ENCODE measurements around the gene PRR9. TPM values are rescaled to one million over a fixed set of nuclear protein-coding genes. Genes with fewer than 3 reads are reported as not detected.

The PRR9 gene
- total RNA-seq, 6 experiments from 2014 or later: not detected

DNA sequence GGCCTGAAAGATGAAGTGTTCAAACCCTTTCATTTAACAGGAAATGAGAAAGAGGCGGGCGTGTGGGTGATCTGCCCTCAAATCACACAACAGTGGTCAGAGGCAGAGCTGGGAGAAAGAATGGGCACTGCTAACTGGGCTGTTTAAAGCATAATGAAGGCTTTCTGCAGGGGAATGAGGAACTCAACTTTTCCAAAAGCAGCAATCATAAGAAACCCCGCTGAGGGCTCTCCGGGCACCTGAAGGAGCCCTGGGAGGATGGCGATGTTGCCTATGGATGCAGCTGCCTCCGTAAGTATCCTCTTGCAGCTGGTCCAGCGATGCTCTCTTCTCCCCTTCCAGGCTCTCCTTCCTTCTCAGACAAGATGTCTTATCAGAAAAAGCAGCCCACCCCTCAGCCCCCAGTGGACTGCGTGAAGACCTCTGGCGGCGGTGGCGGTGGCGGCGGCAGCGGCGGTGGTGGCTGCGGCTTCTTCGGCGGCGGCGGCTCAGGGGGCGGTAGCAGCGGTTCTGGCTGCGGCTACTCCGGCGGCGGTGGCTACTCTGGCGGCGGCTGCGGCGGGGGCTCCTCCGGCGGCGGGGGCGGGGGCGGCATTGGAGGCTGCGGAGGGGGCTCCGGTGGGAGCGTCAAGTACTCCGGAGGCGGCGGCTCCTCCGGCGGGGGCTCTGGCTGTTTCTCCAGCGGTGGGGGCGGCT, 43.3 kb downstream of the PRR9 start:
- Histone ChIP-seq H3K36me3 (no peaks in the 10 kb centered on the region), H3K4me1 (peaks cover 0 to 4% (median 0%) of the 10 kb centered on the region in 4 donors), H3K27ac (no peak overlapping the region), H3K9me3 (no peaks in the 10 kb centered on the region), H3K27me3 (peaks cover 0 to 18% of the 10 kb centered on the region in 2 donors), H3K4me3 (peak overlapping the region in 1 of 3 donors; percentile 36)
- intact Hi-C loops (cut with DNase I): no loop called here
- 17% methylated on average over 2 of the region's 45 CpGs for WGBS (ENCODE audit: insufficient coverage, low coverage, low lambda C conversion rate, missing lambda C conversion rate)
- DNase-seq: no peak
- TF ChIP-seq, protein P1, sequence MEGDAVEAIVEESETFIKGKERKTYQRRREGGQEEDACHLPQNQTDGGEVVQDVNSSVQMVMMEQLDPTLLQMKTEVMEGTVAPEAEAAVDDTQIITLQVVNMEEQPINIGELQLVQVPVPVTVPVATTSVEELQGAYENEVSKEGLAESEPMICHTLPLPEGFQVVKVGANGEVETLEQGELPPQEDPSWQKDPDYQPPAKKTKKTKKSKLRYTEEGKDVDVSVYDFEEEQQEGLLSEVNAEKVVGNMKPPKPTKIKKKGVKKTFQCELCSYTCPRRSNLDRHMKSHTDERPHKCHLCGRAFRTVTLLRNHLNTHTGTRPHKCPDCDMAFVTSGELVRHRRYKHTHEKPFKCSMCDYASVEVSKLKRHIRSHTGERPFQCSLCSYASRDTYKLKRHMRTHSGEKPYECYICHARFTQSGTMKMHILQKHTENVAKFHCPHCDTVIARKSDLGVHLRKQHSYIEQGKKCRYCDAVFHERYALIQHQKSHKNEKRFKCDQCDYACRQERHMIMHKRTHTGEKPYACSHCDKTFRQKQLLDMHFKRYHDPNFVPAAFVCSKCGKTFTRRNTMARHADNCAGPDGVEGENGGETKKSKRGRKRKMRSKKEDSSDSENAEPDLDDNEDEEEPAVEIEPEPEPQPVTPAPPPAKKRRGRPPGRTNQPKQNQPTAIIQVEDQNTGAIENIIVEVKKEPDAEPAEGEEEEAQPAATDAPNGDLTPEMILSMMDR (IDR thresholded peaks at IDR 0.05): no peak
- no peak for TF ChIP-seq POLR2A (IDR thresholded peaks at IDR 0.05)
- ATAC-seq: no peak

- Histone ChIP-seq H3K9me3 (no peaks in the 10 kb centered on the region), H3K27ac (no peak overlapping the region), H3K27me3 (peaks cover 0 to 18% of the 10 kb centered on the region in 2 donors), H3K4me3 (peak overlapping the region; percentile 16 to 36 (median 25)), H3K4me1 (peaks cover 0 to 4% (median 0%) of the 10 kb centered on the region in 4 donors), H3K36me3 (no peaks in the 10 kb centered on the region)
- 4% methylated on average over 3 of the region's 80 CpGs for WGBS (ENCODE audit: insufficient coverage, low coverage, low lambda C conversion rate, missing lambda C conversion rate)
- ATAC-seq: peak in 3 of 4 donors; percentile 23 to 44 (median 27)
- intact Hi-C loops (cut with DNase I): no loop called here
- DNase-seq: peak in 1 of 3 donors; percentile 21
- TF ChIP-seq, protein P1 (IDR thresholded peaks at IDR 0.05): no peak
- no peak for TF ChIP-seq POLR2A (IDR thresholded peaks at IDR 0.05)
Observed at GRCh38 chr1:153261281-153262069, 44.1 kb downstream of the PRR9 start.

- 49% methylated on average over 6 of the region's 6 CpGs for WGBS (ENCODE audit: insufficient coverage, low coverage, low lambda C conversion rate, missing lambda C conversion rate)
Observed at GRCh38 chr1:153262070-153262366, 44.6 kb downstream of the PRR9 start.

DNA sequence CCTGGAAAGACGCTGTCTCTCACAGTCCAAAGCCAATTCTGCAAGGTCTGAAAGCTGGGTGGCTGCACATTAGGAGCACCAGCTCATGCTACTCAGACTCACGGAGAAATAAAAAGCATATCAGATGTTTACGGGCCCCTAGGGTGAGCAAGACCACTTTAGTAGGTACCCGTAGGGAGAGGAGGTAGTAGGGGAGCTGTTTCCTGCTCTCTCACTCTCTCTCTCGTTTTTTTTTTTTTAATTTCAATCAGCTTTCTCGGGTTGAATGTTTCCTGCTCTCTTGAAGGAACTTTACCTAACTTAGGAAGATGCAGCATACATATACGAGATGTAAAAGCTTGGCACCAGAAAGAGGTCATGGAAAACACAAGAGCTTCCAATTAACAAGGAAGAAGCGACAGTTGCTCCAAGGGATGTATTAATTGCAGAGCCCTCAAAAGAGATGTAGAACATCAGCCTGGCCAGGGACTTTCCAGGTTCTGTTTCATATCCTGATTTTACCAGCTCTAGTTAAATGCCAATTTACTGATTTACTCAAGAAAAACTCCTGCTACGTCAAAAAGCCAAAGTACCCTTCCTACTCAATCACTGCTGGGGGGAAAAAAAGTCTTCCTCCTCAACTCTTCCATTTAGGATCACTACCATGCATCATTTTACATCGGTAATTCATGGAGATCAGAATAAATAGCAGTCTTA, 45.2 kb downstream of the PRR9 start:
- Histone ChIP-seq H3K4me3 (no peak overlapping the region), H3K27ac (no peak overlapping the region), H3K27me3 (peaks cover 0 to 18% of the 10 kb centered on the region in 2 donors), H3K9me3 (no peaks in the 10 kb centered on the region), H3K4me1 (peaks cover 0 to 4% (median 0%) of the 10 kb centered on the region in 4 donors), H3K36me3 (no peaks in the 10 kb centered on the region)
- WGBS (ENCODE audit: insufficient coverage, low coverage, low lambda C conversion rate, missing lambda C conversion rate): 34% methylated on average over 10 of the region's 10 CpGs
- intact Hi-C loops (cut with DNase I): no loop called here
- DNase-seq: no peak
- ATAC-seq: no peak
- TF ChIP-seq, protein P1 (IDR thresholded peaks at IDR 0.05): no peak
- TF ChIP-seq POLR2A (IDR thresholded peaks at IDR 0.05): no peak

More at GRCh38 chr1:153262070-153262366, 44.6 kb downstream of the PRR9 start:
- H3K27ac ChIP-seq: no peak overlapping the region
- H3K27me3 ChIP-seq: peaks cover 0 to 18% of the 10 kb centered on the region in 2 donors
- DNase-seq: no peak
- H3K4me1 ChIP-seq: peaks cover 0 to 4% (median 0%) of the 10 kb centered on the region in 4 donors
- H3K9me3 ChIP-seq: no peaks in the 10 kb centered on the region
- H3K36me3 ChIP-seq: no peaks in the 10 kb centered on the region
- TF ChIP-seq, protein P1 (IDR thresholded peaks at IDR 0.05): no peak
- TF ChIP-seq POLR2A (IDR thresholded peaks at IDR 0.05): no peak
- H3K4me3 ChIP-seq: no peak overlapping the region
- no peak for ATAC-seq
- intact Hi-C loops (cut with DNase I): no loop called here
